Measurements from ENCODE around the gene RPH3AL. TPM values are rescaled to one million over a fixed set of nuclear protein-coding genes. Genes with fewer than 3 reads are reported as not detected.
"Not testable (repeated sequence)": the region's sequence is repeated elsewhere in the genome, so short reads cannot be mapped to it uniquely, and the experiment has no call there.

Gene RPH3AL
- total RNA-seq, 1 donor from 2014 or later = 6.0 TPM

DNA sequence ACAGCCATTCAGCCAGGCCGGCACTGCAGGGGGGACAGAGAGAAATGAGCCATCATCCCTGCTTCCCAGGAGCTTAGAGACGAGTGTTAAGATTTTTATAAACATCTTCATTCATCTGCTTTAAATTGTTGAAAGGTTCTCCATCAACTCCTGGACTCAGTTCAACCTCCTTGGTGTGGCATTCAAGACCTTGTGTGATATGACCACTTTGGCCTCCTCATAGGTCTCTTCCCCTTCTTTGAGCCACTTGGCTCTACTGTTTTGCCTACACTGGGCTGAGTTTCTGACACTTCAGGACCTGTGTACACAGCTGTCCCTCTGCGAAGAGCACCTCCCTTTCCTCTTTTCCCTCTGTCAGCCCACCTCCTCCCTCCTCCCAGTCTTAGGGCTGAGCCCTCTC, 175.5 kb downstream of the RPH3AL start:
- no peak for DNase-seq
- Mint-ChIP-seq H3K4me3 (no peak overlapping the region), H3K9me3 (no peaks in the 10 kb centered on the region), H3K4me1 (peaks cover under 1% of the 10 kb centered on the region), H3K27me3 (peaks cover 23% of the 10 kb centered on the region), H3K36me3 (ENCODE audit: low read depth) (no peaks in the 10 kb centered on the region), H3K27ac (no peak overlapping the region)
- CTCF ChIA-PET = no interaction called here
- POLR2A ChIA-PET = no interaction called here
- ATAC-seq (ENCODE audit: low read depth) = no peak
- TF ChIP-seq, protein P1, sequence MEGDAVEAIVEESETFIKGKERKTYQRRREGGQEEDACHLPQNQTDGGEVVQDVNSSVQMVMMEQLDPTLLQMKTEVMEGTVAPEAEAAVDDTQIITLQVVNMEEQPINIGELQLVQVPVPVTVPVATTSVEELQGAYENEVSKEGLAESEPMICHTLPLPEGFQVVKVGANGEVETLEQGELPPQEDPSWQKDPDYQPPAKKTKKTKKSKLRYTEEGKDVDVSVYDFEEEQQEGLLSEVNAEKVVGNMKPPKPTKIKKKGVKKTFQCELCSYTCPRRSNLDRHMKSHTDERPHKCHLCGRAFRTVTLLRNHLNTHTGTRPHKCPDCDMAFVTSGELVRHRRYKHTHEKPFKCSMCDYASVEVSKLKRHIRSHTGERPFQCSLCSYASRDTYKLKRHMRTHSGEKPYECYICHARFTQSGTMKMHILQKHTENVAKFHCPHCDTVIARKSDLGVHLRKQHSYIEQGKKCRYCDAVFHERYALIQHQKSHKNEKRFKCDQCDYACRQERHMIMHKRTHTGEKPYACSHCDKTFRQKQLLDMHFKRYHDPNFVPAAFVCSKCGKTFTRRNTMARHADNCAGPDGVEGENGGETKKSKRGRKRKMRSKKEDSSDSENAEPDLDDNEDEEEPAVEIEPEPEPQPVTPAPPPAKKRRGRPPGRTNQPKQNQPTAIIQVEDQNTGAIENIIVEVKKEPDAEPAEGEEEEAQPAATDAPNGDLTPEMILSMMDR (IDR thresholded peaks at IDR 0.05) = no peak
- intact Hi-C loops (cut with micrococcal nuclease) = no loop called here

DNA sequence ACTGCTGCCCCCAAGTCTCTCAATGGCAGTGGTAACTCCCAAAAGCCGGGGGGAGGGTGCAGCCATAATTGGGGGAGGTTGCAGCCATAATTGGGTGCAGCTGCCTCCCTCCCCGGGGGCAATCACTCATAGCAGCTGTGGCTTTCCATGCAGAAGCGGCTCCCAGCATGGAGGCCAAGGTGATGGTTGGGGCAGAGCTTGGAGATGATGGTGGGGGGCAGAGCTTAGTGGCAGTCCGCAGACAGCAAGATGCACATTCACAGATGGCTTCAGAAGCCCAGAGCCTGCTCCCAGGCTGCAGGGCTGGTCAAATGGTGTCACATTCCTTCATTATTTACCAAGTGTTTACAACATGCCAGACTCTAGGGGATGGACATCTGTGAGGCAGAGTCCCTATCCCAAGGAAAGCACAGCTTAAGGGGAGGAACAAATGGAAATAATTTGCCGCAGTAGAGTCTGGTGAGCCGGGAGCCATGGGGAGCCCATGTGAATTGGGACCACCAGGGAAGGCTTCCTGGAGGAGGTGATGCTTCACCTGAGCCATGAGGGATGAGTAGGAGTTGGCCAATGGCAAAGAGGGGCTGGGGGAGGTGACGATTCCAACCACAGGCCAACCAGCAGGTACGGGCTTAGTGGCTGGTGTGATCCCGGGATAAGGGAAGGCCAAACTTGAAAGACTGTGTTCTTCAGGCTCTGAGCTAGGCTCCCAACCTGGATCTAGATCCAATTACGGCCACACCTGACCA, 179.3 kb downstream of the RPH3AL start:
- no peak for DNase-seq
- no peaks in the 10 kb centered on the region for H3K9me3 Mint-ChIP-seq
- POLR2A ChIA-PET = no interaction called here
- no peak for ATAC-seq (ENCODE audit: low read depth)
- H3K4me1 Mint-ChIP-seq = no peaks in the 10 kb centered on the region
- CTCF ChIA-PET = no interaction called here
- H3K36me3 Mint-ChIP-seq (ENCODE audit: low read depth) = no peaks in the 10 kb centered on the region
- H3K27me3 Mint-ChIP-seq = peaks cover 10% of the 10 kb centered on the region
- H3K27ac Mint-ChIP-seq = no peak overlapping the region
- TF ChIP-seq, protein P1 (IDR thresholded peaks at IDR 0.05) = no peak
- intact Hi-C loops (cut with micrococcal nuclease) = no loop called here
- H3K4me3 Mint-ChIP-seq = no peak overlapping the region

DNA sequence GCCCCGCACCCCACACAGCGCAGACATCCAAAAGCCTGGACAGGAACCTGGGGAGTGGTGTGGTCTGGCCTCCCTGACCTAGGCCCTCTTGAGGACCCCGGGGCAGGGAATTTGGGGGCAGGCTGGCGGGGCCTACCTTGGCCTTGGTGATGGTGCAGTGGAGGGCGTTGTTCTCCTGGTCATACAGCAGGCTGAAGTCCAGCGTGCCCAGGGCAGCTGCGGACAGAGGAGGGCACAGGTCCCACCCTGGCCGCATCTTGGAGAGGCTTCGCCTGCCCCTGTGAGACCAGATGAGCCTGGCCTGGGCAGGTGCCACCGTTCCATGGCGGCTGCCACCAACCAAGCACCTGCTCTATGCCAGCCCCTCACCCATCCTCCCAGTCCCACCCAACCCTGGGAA, 180.2 kb downstream of the RPH3AL start:
- intact Hi-C loops (cut with micrococcal nuclease) = no loop called here
- no peaks in the 10 kb centered on the region for H3K36me3 Mint-ChIP-seq (ENCODE audit: low read depth)
- no peak overlapping the region for H3K4me3 Mint-ChIP-seq
- POLR2A ChIA-PET = no interaction called here
- TF ChIP-seq, protein P1 (IDR thresholded peaks at IDR 0.05) = no peak
- ATAC-seq (ENCODE audit: low read depth) (no peak), DNase-seq (no peak)
- peaks cover 6% of the 10 kb centered on the region for H3K27me3 Mint-ChIP-seq
- H3K9me3 Mint-ChIP-seq = no peaks in the 10 kb centered on the region
- no peak overlapping the region for H3K27ac Mint-ChIP-seq
- no peaks in the 10 kb centered on the region for H3K4me1 Mint-ChIP-seq
- CTCF ChIA-PET = no interaction called here

DNA sequence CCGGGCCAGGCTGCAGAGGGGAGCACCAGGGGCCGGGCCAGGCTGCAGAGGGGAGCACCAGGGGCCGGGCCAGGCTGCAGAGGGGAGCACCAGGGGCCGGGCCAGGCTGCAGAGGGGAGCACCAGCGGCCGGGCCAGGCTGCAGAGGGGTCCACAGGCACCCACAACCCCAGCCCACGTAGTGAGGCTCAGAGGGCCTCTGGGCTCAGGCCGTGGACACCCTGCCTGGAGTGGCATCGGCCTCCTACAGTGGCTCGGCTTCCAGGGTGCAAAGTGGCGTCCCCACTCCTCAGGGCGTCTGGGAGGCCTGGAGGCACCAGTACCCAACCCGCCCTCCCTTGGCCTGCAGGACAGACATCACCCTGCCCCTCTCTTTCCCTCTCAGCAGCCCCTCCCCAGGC, 180.7 kb downstream of the RPH3AL start:
- POLR2A ChIA-PET = no interaction called here
- H3K9me3 Mint-ChIP-seq = no peaks in the 10 kb centered on the region
- H3K27me3 Mint-ChIP-seq = peaks cover 6% of the 10 kb centered on the region
- ATAC-seq (ENCODE audit: low read depth) (no peak), DNase-seq (no peak)
- intact Hi-C loops (cut with micrococcal nuclease) = no loop called here
- no peak overlapping the region for H3K4me3 Mint-ChIP-seq
- H3K36me3 Mint-ChIP-seq (ENCODE audit: low read depth) = no peaks in the 10 kb centered on the region
- no peaks in the 10 kb centered on the region for H3K4me1 Mint-ChIP-seq
- H3K27ac Mint-ChIP-seq = no peak overlapping the region
- CTCF ChIA-PET = no interaction called here
- TF ChIP-seq, protein P1 (IDR thresholded peaks at IDR 0.05) = no peak

DNA sequence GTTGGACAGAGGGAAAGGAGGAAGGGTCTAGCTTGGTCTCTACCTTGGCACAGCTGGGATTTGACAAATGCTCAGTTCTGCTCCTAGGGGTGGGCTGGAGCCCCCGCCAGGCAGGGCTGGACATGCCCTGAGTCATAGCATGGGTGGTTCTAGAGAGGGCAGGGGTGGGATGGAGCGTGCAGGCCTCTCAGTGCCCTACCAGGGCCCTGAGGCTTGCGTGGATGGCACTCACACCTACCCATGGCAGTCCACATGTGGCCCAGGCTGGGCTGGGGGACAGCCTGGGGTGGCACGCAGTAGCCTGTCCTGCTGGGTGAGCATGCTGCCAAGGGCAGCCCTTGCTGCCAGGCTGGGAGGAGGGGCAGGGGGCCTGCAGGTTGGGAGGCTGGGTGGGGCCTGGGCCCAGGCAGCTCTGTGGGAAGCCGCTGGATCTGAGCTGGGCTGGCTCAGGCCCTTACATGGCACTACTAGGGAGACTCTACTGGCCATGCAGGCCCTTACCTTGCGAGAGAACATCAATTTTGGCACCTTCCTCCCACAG, 182.4 kb downstream of the RPH3AL start:
- no peaks in the 10 kb centered on the region for H3K9me3 Mint-ChIP-seq
- no peaks in the 10 kb centered on the region for H3K4me1 Mint-ChIP-seq
- peaks cover 6% of the 10 kb centered on the region for H3K27me3 Mint-ChIP-seq
- H3K27ac Mint-ChIP-seq = no peak overlapping the region
- no peak overlapping the region for H3K4me3 Mint-ChIP-seq
- ATAC-seq (ENCODE audit: low read depth) (no peak), DNase-seq (no peak)
- intact Hi-C loops (cut with micrococcal nuclease) = no loop called here
- TF ChIP-seq, protein P1 (IDR thresholded peaks at IDR 0.05) = no peak
- ChIA-PET POLR2A (no interaction called here), CTCF (no interaction called here)
- H3K36me3 Mint-ChIP-seq (ENCODE audit: low read depth) = no peaks in the 10 kb centered on the region

DNA sequence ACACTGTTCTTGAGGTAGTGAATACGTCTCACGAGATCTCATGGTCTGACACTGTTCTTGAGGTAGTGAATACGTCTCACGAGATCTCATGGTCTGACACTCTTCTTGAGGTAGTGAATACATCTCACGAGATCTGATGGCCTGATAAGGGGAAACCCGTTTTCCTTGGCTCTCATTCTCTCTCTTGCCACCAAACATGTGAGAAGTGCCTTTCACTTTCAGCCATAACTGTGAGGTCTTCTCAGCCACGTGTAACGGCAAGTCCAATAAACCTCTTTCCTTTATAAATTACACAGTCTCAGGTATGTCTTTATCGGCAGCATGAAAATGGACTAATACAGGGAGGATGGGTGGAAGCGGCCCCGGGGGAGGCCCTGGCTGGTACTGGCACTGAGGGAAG, 184.0 kb downstream of the RPH3AL start:
- H3K4me3 Mint-ChIP-seq; H3K9me3 Mint-ChIP-seq; H3K27me3 Mint-ChIP-seq; DNase-seq; H3K4me1 Mint-ChIP-seq; H3K27ac Mint-ChIP-seq; CTCF ChIA-PET; H3K36me3 Mint-ChIP-seq (ENCODE audit: low read depth); ATAC-seq (ENCODE audit: low read depth); POLR2A ChIA-PET; intact Hi-C loops (cut with micrococcal nuclease): not testable (repeated sequence)

Data from activated B cell treated with CpG ODN at 0.5 μM for 24 hours (primary cell).